Tongue (tissue), 1 donor: Measurements from ENCODE around the gene GPR108. TPM values are rescaled to one million over a fixed set of nuclear protein-coding genes. Genes with fewer than 3 reads are reported as not detected.

ENCODE experiments used
- total RNA-seq: library from RNA; depleted of rRNA; stranded (reverse); fragments of >200 nt; gene quantifications from one replicate; pipeline ENCODE4 v1.2.3, GENCODE V29; 2014

The GPR108 gene
- total RNA-seq, 1 donor from 2014 or later = 35.2 TPM

Other genes with a start within 250 kb of the GPR108 start
- gene TUBB4A, start 235.3 kb downstream of the GPR108 start, total RNA-seq = 1.6 TPM
- 0.62 TPM for gene TNFSF9, start 206.6 kb downstream of the GPR108 start, total RNA-seq
- gene CD70, start 146.4 kb downstream of the GPR108 start, total RNA-seq = not detected
- 0.31 TPM for gene TNFSF14, start 67.4 kb downstream of the GPR108 start, total RNA-seq
- gene C3, start 16.9 kb downstream of the GPR108 start, total RNA-seq = 27.8 TPM
- gene TRIP10, start 2.1 kb upstream of the GPR108 start, total RNA-seq = 82.4 TPM
- gene SH2D3A, start 29.9 kb upstream of the GPR108 start, total RNA-seq = 4.8 TPM
- gene VAV1, start 35.1 kb upstream of the GPR108 start, total RNA-seq = 2.5 TPM
- 0.21 TPM for gene ADGRE1, start 150.0 kb upstream of the GPR108 start, total RNA-seq